Nucleus accumbens (tissue), 56 donors: ENCODE data around the gene GPHB5.
A peak's percentile ranks its signal among the peaks of the same experiment; 100 is the strongest.
"Not testable (repeated sequence)": the region's sequence is repeated elsewhere in the genome, so short reads cannot be mapped to it uniquely, and the experiment has no call there.

Experiments used
- DNase-seq, 56 donors: peaks; one replicate each; lab custom pipeline; 2025; lab: John Stamatoyannopoulos, UW

GPHB5 gene, protein sequence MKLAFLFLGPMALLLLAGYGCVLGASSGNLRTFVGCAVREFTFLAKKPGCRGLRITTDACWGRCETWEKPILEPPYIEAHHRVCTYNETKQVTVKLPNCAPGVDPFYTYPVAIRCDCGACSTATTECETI

DNA sequence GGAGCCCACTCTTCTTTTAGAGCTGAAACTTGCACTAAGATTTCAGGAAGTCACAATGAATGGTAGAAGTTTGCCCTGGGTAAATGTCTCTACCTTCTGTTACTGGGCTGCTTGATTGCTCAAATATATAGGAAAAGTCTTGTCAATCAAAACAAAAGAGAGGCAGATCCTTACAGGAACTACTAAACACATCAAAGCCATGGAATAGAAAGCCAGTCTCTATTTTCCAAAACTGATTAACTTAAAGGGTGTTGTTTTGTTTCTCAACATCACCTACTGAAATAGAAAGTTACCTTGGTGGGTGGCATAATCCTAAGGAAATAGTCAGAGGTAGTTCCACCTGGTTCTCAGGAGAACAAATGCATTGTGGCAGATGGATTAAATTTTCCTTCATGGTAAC lies at the start of gene GPHB5:
GPHB5 (minus strand) TSS at position 101 of the 400 bp plus-strand sequence. CDS start 1,086 bp downstream, outside the sequence.
- no peak for DNase-seq

DNA sequence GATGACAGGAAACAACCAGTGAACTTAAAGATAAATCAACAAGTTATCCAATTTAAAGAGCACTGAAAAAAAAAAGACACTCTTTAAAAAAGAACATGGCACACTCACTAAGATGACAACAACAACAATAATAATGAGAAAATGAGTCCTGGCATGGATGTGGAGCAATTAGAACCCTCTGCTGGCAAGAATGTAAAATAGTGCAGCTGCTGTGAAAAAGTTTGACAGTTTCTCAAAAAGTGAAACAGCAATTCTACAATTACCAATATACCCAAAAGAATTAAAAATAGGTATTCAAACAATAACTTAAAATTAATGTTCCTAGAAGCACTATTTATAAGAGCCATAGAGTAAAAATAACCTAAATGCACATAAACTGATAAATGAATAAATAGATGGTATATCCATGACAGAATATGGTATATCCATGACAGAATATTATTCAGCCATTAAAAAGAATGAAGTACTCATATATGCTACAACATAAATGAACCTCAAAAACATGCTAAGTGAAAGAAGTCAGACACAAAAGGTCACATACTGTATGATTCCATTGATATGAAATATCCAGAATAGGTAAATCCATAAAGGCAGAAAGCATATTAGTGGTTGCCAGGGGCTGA lies 49.1 kb upstream of the GPHB5 start:
- no peak for DNase-seq

DNA sequence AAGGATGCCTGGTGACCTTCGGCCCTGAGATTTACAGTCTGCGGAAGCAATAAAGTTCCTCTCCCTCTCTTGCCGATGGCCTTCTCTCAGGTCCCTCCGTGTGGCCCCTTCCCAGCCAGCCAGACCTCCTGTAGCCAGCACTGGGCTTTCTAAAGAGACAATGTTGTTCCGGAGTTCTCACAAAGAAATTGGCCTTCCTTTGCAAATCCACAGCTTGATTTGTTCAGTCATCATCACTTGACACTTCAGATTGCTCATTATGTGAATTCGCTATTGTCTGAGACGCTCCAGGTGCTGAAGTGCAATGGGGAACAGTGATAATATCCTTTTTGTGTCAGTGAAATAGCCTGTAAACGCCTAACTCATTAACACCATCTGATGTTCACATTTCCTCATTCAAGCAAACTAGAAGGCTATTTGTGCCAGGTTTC lies 43.7 kb upstream of the GPHB5 start:
- no peak for DNase-seq

DNA sequence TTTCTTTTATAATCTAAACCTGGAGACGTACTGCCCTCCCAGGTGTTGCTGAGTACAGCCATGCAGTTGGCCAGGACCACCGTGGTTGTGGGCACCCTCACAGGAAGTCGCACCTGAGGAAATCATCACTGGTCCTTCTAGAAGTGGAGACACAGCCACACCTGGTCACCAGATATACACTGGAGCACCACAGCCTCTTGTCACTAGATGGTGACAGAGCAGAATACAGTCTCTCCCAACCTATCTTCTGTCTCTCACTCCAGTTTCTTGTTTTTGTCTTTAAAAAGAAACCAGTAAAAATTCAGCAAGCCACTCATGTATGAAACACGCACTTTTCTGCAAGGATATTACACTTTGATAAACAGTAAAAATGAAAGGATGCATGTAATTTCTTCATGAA lies 43.1 kb upstream of the GPHB5 start:
- DNase-seq: no peak

DNA sequence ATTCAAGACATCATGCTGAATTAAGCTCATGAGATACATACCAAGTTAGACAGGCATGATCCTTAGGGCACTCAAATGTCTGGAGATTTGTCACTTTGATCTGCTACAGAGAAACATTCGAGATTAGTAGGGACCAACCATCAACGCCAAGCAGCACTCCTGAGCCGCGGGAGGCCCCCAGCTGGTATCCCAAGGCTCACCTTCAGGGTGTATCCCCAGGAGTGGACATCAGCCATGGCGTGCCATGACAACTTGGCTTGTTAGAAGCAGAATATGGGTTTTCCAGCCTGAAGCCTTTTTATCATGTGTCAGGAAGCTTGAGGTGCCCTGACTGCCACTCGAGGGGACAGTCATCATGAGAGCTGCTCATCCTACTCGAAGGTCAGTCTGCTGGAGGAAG lies 39.1 kb upstream of the GPHB5 start:
- no peak for DNase-seq

DNA sequence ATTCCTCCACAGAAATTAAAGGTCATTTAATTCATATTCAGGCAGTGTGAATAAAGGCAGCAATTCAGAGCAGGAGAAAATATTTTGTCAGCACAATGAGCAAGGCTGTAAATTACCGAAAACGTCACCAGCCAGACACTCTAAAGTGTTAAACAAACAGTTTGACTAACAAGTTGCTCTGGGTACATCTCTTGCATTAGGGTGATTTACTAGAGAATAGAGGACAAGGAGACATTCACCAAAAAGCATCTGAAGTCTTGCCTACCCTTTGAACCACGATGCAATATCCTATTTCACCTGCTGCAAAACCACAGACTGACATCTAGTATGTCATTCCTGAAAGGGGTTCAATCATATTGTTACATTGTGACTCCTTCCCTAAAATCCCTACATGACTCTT lies 27.1 kb upstream of the GPHB5 start:
- DNase-seq: no peak

DNA sequence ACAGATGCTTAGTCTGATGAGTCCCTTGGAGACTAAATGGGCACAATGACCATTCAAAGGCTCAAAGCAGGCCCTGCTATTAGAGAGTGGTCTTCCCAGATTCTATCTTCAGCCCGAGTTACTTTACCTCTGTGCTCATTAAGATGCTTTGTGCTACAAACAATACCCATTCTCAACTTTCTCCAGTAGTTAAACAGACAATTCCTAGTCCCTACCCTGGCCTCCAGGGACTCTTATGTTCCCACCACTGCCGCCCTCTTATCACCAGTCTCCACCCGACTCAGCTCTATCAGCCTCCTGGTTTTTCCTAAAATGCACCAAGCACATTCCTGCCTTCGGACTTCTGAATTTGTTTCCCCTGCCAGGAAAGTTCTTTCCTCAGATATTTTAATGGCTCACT lies 25.6 kb upstream of the GPHB5 start:
- no peak for DNase-seq

DNA sequence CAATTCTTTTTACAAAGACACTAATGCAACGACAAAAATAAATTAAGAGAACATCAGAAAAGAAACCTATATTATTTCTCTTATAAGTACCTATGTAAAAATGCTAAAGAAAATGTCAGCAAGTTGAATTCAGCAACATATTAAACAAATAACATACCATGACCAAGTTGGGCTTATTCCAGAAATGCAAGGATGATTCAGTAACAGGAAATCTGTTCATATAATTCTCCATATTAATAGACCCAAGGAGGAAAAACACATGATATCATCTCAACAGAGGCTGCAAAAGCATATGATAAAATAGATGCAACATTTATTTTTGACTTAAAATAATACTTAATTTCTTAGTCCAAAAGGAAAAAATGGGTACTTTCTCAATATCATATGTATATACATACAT lies 25.1 kb upstream of the GPHB5 start:
- DNase-seq: no peak

DNA sequence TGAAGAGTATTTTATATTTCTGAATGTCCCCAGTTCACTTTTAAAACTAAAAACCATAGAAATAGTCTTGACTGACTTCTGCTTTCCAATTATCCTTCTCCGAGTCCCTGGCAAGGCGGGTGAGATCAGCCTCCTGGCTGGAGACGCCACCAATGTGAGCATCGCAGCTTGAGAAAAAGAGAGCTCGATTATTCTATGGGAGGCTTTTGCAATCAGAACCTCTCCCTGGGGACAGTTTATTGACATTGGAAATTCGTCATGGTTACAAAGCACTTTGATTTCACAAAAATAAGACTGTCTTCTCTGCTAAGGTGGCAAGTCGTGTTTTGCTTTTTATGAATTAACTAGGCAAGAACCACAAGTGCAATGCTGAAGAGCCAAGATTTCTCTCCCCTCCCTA lies 23.6 kb upstream of the GPHB5 start:
- peak in 1 of 56 donors; percentile 9 for DNase-seq

DNA sequence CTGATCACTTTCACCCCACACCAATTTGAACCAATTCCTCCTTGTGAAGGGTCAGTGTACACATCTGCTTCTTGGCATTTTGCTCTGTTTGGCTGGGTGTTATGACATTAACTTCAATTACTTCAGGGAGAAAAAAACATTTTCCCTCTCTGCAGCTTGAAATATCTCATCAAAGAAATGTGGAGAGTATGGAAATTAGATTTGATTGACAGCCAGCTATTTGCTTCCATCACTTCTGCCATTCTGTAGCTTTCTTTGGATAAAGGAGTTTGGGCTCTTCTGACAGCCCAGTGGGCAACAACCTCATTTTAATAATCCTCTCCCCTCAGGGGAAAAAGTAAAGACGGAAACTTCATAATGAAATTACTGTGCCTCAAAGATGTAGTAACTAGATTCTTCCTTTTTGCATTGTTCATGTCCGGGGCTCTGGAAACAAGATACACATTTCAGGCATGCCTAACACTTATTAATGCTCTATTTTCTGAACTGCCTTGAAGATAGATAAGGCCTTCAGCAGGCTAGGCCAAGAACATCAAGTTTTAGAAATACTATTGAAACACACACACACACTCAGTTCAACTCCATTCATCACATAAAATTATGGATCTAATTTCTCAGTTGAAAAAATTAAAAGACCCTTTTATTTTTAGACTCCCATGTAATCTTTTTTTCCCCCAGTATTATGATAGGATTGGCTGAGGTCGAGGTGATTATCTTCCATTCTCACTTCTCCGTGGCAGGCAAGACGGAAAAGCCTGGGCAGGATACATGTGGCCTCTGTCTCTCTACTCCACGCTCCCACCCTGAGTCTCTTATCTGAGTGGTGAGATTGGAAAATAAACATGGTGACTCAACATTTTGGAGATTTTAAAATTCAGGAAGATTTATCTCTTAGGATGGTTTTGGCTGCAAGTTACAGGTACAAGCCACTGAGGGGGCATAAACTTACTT lies 10.3 kb upstream of the GPHB5 start:
- DNase-seq: no peak

DNA sequence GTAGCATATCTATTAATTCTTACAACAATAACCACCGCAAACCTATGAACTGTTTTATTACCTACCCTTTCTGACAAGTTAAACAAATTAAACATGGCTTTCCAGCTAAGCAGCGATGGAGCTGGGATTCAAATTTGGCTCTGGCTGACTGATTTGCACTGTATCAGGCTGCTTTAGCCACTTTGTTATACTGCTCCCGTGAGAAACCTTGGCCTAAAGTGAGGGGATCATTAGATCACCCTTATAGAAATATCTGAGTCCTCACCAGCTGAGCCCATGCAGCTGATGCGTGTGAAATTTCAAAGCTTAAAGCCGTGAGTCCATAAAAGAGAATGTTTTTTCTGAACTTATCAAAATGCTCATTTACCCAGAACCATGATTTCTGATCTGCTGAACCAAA lies 8.1 kb upstream of the GPHB5 start:
- DNase-seq: no peak

DNA sequence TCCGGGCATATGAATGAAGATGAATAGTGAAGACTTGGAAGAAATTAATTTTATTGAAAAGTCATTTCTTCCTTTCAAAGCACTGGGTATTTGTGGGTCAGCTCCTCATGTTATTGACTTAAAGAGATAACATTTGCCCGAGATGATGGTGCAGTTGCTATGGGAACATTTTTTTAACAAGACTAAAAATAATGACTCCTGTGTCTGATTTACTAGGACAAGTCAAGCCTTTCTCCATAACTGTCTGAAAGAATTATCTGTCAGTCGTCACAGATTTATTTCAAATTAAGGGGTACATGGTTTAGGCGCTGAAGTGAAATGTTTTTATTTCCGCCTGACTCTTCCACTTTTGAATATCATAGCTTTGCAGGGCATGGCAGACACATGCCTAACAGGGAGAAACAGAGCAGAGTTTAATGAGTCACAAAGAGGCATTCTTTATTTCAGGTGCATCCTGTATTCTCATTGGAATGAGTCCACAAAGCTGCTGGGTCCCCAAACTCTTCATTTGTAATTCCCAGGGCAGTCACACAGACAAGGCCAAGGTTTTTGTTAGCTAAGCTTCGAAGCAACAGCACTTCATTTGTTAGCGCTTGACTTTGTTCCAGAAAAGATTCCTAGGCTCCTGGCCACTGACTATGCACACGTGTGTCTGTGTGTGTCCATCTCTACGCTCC lies 4.3 kb upstream of the GPHB5 start:
- DNase-seq: no peak

DNA sequence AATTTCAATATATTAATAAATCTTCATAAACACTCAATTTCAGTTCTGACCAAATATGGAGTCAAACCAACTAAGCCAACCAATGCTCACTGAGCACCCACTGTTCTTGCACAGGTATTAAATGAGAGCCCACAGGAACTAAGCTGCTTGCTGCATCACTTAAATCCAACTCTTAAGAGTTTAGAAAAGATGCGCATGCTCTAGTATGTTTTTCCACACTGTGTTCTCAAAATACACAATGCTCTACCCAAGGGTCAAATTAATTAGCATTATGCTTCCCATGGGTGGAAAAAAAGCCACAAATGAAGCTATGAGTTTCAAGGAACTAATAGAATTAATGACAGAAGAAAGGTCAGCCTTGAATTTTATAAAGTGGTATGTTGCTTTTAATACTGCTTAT lies 3.7 kb upstream of the GPHB5 start:
- no peak for DNase-seq

DNA sequence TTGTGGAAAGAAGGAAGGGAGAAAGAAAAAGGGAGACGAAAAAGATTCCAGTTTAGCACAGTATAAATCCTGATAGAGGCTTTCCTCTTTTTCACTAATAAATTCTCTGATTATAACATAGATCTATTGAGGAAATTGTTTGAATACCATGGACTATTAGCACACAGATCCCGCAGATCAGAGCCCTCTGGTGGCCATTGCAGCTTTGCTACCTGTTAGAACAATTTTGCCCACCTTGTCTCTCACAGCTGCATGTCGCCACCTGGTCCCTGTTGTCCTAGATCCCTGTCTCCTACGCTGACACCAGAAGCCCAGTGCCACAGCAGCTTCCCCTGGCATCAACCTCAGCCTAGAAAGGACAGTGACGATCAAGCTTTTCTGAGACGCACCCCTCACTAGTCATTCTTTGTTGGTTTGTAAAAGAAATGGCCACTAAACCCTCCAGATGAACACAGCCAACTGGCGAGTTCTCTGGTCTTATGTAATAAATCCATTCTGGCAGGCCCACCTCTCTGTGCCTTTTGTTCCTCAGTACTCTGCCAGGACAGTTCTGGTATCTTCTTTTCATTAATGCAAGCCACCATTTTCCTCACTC lies 9.9 kb downstream of the GPHB5 start:
- peak in 1 of 56 donors; percentile 1 for DNase-seq

DNA sequence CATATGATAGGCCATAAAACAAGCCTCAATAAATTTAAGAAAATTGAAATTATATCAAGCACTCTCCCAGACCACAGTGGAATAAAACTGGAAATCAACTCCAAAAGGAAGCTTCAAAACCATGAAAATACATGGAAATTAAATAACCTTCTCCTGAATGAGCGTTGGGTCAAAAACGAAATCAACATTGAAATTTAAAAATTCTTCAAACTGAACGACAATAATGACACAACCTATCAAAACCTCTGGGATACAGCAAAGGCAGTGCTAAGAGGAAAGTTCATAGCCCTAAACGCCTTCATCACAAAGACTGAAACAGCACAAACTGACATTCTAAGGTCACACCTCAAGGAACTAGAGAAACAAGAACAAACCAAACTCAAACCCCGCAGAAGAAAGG lies 14.3 kb downstream of the GPHB5 start:
- DNase-seq: not testable (repeated sequence)

DNA sequence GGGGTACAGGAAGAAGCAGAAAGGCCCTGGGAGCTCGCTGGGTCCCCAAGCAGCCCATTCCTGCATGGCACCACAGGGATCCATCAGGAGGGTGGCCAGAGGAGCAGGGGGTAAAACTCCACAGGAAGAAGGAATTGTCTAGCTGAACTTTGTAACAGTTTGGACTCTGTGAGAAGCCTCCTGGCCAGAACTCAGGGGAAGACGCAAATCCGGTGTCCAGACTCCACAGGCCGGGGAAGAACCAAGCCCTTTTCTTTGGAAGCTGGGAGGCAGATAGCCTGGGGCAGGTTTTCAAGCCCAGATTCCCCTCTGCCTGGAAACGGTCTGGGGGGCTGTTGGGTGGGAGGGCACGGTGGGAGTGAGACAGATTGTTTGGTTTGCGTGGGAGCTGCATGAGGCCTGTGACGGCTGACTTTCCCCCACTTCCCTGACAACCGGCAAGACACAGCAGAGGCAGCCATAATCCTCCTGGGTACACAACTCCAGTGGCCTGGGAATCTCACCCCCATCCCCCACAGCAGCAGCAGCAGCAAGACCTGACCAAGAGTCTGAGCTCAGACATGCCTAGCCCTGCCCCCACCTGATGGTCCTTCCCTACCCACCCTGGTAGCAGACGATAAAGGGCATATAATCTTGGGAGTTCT lies 16.7 kb downstream of the GPHB5 start:
- no peak for DNase-seq

DNA sequence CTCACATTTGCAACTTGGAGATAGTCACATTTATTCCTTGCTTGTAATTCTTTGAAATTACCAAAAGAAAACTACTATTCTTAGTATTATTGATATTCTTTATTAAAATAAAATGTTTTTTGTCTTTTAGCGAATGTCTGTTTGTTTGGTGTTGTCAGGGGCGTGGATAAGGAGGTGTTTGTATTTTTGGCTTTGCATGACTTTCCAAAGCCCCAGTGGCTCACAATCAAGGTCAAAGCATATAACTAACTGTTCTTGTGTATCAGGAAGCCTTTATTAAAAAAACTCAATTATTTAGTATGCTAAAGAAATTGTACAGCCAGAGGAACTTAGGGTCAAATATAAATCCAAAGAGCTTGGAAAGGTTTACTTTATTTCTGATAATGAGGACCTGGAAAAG lies 17.9 kb downstream of the GPHB5 start:
- DNase-seq: no peak

DNA sequence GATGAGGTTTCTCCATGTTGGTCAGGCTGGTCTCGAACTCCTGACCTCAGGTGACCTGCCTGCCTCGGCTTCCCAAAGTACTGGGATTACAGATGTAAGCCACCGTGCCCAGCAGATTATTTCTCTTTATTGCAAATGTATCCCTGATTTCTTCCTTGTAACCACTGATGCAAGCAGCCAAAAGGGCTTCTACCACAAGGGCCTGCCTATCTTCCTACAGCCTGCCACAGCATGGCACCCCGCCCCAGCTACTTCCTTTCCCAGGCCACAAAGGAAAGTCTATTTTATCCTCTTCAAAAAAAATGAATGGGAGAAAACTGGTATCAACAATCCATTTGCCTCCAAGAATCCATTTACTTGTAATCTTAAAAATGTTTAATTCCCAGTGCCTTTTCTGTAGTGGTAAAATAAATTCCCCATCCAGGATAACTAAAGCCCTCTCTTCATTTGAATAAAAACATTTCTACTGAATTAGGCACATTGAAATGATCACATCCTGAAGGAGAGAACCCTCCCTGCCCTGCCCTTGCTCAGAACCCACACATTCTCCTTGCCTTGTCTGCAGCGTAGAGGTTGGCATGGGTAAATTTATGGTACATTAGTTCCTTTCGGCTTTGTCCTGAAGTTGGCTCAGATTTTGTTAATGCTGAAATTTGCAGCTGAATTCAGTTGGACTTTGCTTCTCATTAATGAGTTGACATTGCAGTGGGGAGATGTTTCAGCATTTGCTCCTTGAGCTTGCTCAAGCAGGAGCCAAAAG lies 19.2 kb downstream of the GPHB5 start:
- peak in 1 of 56 donors; percentile 2 for DNase-seq

DNA sequence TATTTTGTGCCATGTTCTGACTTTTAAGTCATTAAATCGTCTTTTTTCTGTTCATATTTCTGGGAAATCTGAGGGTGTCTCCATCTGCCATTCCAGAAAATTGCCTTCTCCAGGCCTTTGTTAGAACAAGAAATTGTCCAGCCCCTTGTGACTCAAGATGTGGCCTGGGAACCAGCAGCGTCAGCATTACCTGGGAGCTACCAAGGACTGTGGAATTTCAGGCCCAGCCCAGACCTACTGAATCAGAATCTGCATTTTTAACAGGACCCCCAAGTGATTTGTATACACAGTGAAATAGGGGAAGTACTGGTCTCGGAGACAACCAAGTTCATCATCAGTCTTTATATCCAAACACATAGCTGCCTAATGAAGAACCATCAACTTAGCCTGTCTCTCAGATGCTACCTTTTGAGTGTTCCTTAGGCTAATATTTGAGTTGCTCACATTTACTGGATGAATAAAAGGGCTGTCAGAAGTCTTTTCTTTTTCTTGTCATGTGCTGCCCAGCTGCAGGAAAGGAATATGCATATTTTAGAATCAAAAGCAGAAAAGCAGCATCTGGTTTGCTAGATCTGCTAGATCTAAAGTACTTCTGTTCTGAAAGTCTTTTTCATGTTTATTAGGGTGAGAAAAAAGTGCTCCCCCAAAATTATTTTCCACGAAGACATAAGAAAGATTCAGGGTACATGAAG lies 21.2 kb downstream of the GPHB5 start:
- no peak for DNase-seq
